SU-DHL-6 (cell line): ENCODE results near the gene TLR8.

Experiments
- H2AFZ ChIP-seq: fragments of 200-600 bp; sonication (generic); 2 replicates; pipeline ENCODE4 v1.6.1; 2014; ENCODE audit warnings: low read depth, mild to moderate bottlenecking, moderate library complexity, mixed read lengths, antibody characterized with exemption, low read length; ENCODE audit not compliant: severe bottlenecking
- H3F3A ChIP-seq: fragments of 200-600 bp; shearing (Covaris generic); 2 replicates; pipeline ENCODE4 v1.6.0; 2016; ENCODE audit warnings: antibody characterized with exemption, mild to moderate bottlenecking; ENCODE audit not compliant: insufficient read depth
- H3K27ac ChIP-seq: fragments of 200-600 bp; sonication (generic); 2 replicates; pipeline ENCODE4 v1.5.1; 2016; ENCODE audit warnings: low read depth, mild to moderate bottlenecking, low read length, moderate library complexity, mixed read lengths
- H3K27me3 ChIP-seq: fragments of 200-600 bp; sonication (generic), shearing (Covaris generic); 2 replicates; pipeline ENCODE4 v1.6.0; 2014; ENCODE audit warnings: mild to moderate bottlenecking, low read length
- H3K36me3 ChIP-seq: fragments of 200-600 bp; sonication (generic); 2 replicates; pipeline ENCODE4 v1.6.1; 2014; ENCODE audit warnings: mild to moderate bottlenecking, low read length, mixed read lengths
- H3K4me2 ChIP-seq: fragments of 300-600, 200-600 bp; shearing (Covaris generic), sonication (generic); 2 replicates; pipeline ENCODE4 v1.6.0; 2014; ENCODE audit warnings: low read length, low read depth, mild to moderate bottlenecking; ENCODE audit not compliant: poor library complexity, severe bottlenecking
- H3K4me3 ChIP-seq: fragments of 200-600 bp; sonication (generic); 2 replicates; pipeline ENCODE4 v1.5.1; 2014; ENCODE audit warnings: antibody characterized with exemption, low read length, mild to moderate bottlenecking, mixed read lengths; ENCODE audit not compliant: insufficient read depth, poor library complexity, severe bottlenecking
- H3K79me2 ChIP-seq: fragments of 200-600 bp; sonication (generic); 2 replicates; pipeline ENCODE4 v1.6.1; 2014; ENCODE audit warnings: mild to moderate bottlenecking, low read length, moderate library complexity; ENCODE audit not compliant: insufficient read depth
- H3K9ac ChIP-seq: fragments of 200-600 bp; sonication (generic); 2 replicates; pipeline ENCODE4 v1.7.0; 2014; ENCODE audit warnings: mild to moderate bottlenecking, low read length
- H3K9me2 ChIP-seq: fragments of 200-600 bp; sonication (generic); replicated peaks from 2 replicates; pipeline ENCODE4 v1.6.1; 2014; ENCODE audit warnings: low read length; ENCODE audit not compliant: insufficient read depth
- H3K9me3 ChIP-seq: fragments of 200-600 bp; sonication (generic); 2 replicates; pipeline ENCODE4 v1.6.1; 2014; ENCODE audit warnings: low read length, mixed read lengths; ENCODE audit not compliant: insufficient read depth
- H4K20me1 ChIP-seq: fragments of 200-600 bp; sonication (generic); 2 replicates; pipeline ENCODE4 v1.6.1; 2014; ENCODE audit warnings: low read depth, mild to moderate bottlenecking, antibody characterized with exemption, low read length, moderate library complexity, mixed read lengths
- CTCF ChIP-seq: fragments of 200-600 bp; sonication (generic); IDR thresholded peaks from one replicate; pipeline ENCODE4 v1.5.1; 2017; ENCODE audit warnings: antibody characterized with exemption, mild to moderate bottlenecking, low read length, moderate library complexity; ENCODE audit not compliant: insufficient read depth, poor library complexity, severe bottlenecking
- EZH2phosphoT487 ChIP-seq: fragments of 200-600 bp; sonication (generic), shearing (Covaris generic); conservative IDR thresholded peaks from 2 replicates; pipeline ENCODE4 v1.6.1; 2018; ENCODE audit warnings: mild to moderate bottlenecking, antibody characterized with exemption, low read length, moderate library complexity, mixed read lengths

TLR8 gene

GRCh38 chrX:12867685-12868084 lies 38.7 kb upstream of the TLR8 start:
- peak overlapping the region; percentile 54 for H3K4me2 ChIP-seq
- H3K27me3 ChIP-seq = no peaks in the 10 kb centered on the region
- no peak overlapping the region for H3K27ac ChIP-seq
- no peaks in the 10 kb centered on the region for H3K79me2 ChIP-seq
- no peak overlapping the region for H2AFZ ChIP-seq
- 0 out of 2 replicates have a peak overlapping the region, but pooled peaks have one; percentile 22 for H3K9ac ChIP-seq
- peak overlapping the region; percentile 29 for H3K4me3 ChIP-seq
- no peaks in the 10 kb centered on the region for H3K9me2 ChIP-seq
- no peaks in the 10 kb centered on the region for H3F3A ChIP-seq
- H4K20me1 ChIP-seq = no peaks in the 10 kb centered on the region
- TF ChIP-seq EZH2phosphoT487 (no peak), CTCF (no peak)
- H3K36me3 ChIP-seq = no peaks in the 10 kb centered on the region
- H3K9me3 ChIP-seq = no peaks in the 10 kb centered on the region

- Histone ChIP-seq H3K27me3 (no peaks in the 10 kb centered on the region), H3F3A (no peaks in the 10 kb centered on the region), H3K27ac (no peak overlapping the region), H3K4me3 (no peak overlapping the region), H4K20me1 (no peaks in the 10 kb centered on the region), H3K4me2 (peak overlapping the region; percentile 54), H3K9ac (no peak overlapping the region), H2AFZ (no peak overlapping the region), H3K9me3 (no peaks in the 10 kb centered on the region), H3K36me3 (no peaks in the 10 kb centered on the region), H3K9me2 (no peaks in the 10 kb centered on the region), H3K79me2 (no peaks in the 10 kb centered on the region)
- TF ChIP-seq CTCF = no peak
- no peak for TF ChIP-seq EZH2phosphoT487
Observed at GRCh38 chrX:12868747-12869146, 37.7 kb upstream of the TLR8 start.

- Histone ChIP-seq H3F3A (no peaks in the 10 kb centered on the region), H3K27ac (no peak overlapping the region), H3K9ac (no peak overlapping the region), H3K9me2 (no peaks in the 10 kb centered on the region), H3K4me3 (no peak overlapping the region), H3K36me3 (no peaks in the 10 kb centered on the region), H3K9me3 (no peaks in the 10 kb centered on the region), H2AFZ (no peak overlapping the region), H4K20me1 (no peaks in the 10 kb centered on the region), H3K4me2 (no peak overlapping the region), H3K27me3 (no peaks in the 10 kb centered on the region), H3K79me2 (no peaks in the 10 kb centered on the region)
- TF ChIP-seq CTCF (no peak), EZH2phosphoT487 (no peak)
Observed at GRCh38 chrX:12871257-12871656, 35.2 kb upstream of the TLR8 start.

DNA sequence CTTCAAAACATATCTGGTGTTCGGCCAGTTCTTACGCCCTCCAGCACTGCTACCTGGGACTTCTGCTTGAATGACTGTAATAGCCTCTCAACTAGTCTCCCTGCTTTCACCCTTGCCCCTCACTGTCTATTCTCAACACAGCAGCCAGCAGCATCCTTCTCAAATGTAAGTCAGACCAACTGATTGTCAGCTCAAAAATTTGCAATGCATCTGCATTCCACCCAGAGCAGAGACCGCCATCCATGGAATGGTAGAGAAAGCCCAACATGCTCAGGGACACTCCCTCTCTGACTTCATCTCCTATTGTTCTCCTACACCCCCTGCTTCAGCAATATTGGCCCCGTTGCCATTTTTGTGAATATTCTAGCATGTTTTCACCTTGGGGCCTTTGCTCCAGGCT lies 33.7 kb upstream of the TLR8 start:
- TF ChIP-seq EZH2phosphoT487 (no peak), CTCF (no peak)
- no peaks in the 10 kb centered on the region for H3K9me3 ChIP-seq
- H3K36me3 ChIP-seq = no peaks in the 10 kb centered on the region
- H3K9me2 ChIP-seq = no peaks in the 10 kb centered on the region
- no peaks in the 10 kb centered on the region for H4K20me1 ChIP-seq
- H3K27ac ChIP-seq = no peak overlapping the region
- H3K79me2 ChIP-seq = no peaks in the 10 kb centered on the region
- no peaks in the 10 kb centered on the region for H3K27me3 ChIP-seq
- no peak overlapping the region for H3K4me3 ChIP-seq
- H3K4me2 ChIP-seq = no peak overlapping the region
- no peak overlapping the region for H3K9ac ChIP-seq
- H2AFZ ChIP-seq = no peak overlapping the region
- H3F3A ChIP-seq = no peaks in the 10 kb centered on the region
